HepG2 (cell line): ENCODE results near the gene BCAS1. TPM values are rescaled to one million over a fixed set of nuclear protein-coding genes. Genes with fewer than 3 reads are reported as not detected.
A peak's percentile ranks its signal among the peaks of the same experiment; 100 is the strongest.

ENCODE experiments used
- ATAC-seq: fragments of 200-7000 bp; cut with Tn5 transposase; 3 replicates; pipeline ENCODE4 v1.9.1; 2020; ENCODE audit warnings: mild to moderate bottlenecking, moderate library complexity
- BruUV-seq: library from RNA; stranded (reverse); fragments of 400-500 nt; replicated peaks from 2 replicates; lab custom pipeline; 2021; lab: Mats Ljungman, UMichigan
- CTCF ChIA-PET: fragments of 300-600 bp; formaldehyde crosslinking; extraction: SDS; loops from one replicate; lab custom pipeline; 2021; ENCODE audit warnings: low total read pairs, inconsistent platforms, low intra/inter-chr PET ratio; lab: Yijun Ruan, JAX
- POLR2A ChIA-PET: fragments of 350-600 bp; sonication (Branson Sonifier 250); formaldehyde crosslinking; loops from one replicate; lab custom pipeline; 2020; ENCODE audit warnings: antibody characterized with exemption, inconsistent platforms; lab: Yijun Ruan, JAX
- DNase-seq: peaks from one replicate; pipeline ENCODE4 v3.0.0-alpha.2; 2015; ENCODE audit warnings: low spot score
- FAIRE-seq: peaks from 3 replicates; lab custom pipeline; 2011; peaks lifted over from hg19 to GRCh38; lab: Jason Lieb, UNC
- H2AFZ ChIP-seq: one replicate; pipeline ENCODE4 v1.6.1; 2011; ENCODE audit warnings: low read length, inconsistent platforms
- H3K27ac ChIP-seq: fragments of 300-600 bp; 3 replicates; pipeline ENCODE4 v1.8.0; 2011; ENCODE audit warnings: mixed run types, mild to moderate bottlenecking, mixed read lengths, low read length, inconsistent platforms; ENCODE audit not compliant: insufficient read depth; ENCODE audit errors: extremely low read length
- H3K27me3 ChIP-seq, 2 experiments: fragments of 200-600 bp in 1 of 2; 2 replicates in 1 of 2; 3 replicates in 1 of 2; pipeline versions ENCODE4 v1.6.0 to v1.8.0; 2011; ENCODE audit warnings: low read length in 2 of 2, mild to moderate bottlenecking in 2 of 2, moderate library complexity in 2 of 2, inconsistent platforms in 1 of 2; ENCODE audit not compliant: insufficient read depth in 2 of 2, control insufficient read depth in 1 of 2
- H3K36me3 ChIP-seq, 2 experiments: fragments of 200-600 bp in 1 of 2; replicated peaks in 1 of 2; 2 replicates in 1 of 2; 3 replicates in 1 of 2; pipeline versions ENCODE4 v1.5.1 to v1.8.0; 2011; ENCODE audit warnings: low read length in 2 of 2, inconsistent platforms in 1 of 2; ENCODE audit not compliant: insufficient read depth in 2 of 2, control insufficient read depth in 1 of 2
- H3K4me1 ChIP-seq: 2 replicates; pipeline ENCODE4 v1.5.1; 2012; ENCODE audit warnings: low read length, inconsistent platforms; ENCODE audit not compliant: insufficient read depth
- H3K4me2 ChIP-seq: 2 replicates; pipeline ENCODE4 v1.6.0; 2011; ENCODE audit warnings: low read depth, low read length, inconsistent platforms
- H3K4me3 ChIP-seq, 3 experiments: fragments of 200-600 bp in 1 of 3; sonication (generic), shearing (Covaris generic) in 1 of 3; replicated peaks in 1 of 3; 2 replicates each; pipeline ENCODE4 v1.5.1; 2011 to 2016; ENCODE audit warnings: low read length in 3 of 3, inconsistent platforms in 2 of 3, low read depth in 2 of 3, mild to moderate bottlenecking in 2 of 3, control low read depth in 1 of 3, mixed read lengths in 1 of 3; ENCODE audit not compliant: insufficient read depth in 1 of 3
- H3K79me2 ChIP-seq: one replicate; pipeline ENCODE4 v1.6.1; 2011; ENCODE audit warnings: low read length, inconsistent platforms; ENCODE audit not compliant: insufficient read depth
- H3K9ac ChIP-seq: 2 replicates; pipeline ENCODE4 v1.6.0; 2011; ENCODE audit warnings: mild to moderate bottlenecking, low read depth, low read length, inconsistent platforms; ENCODE audit not compliant: insufficient read depth
- H3K9me3 ChIP-seq: 2 replicates; pipeline ENCODE4 v1.5.1; 2012; ENCODE audit warnings: mild to moderate bottlenecking, low read length
- H4K20me1 ChIP-seq: 2 replicates; pipeline ENCODE4 v1.6.0; 2011; ENCODE audit warnings: inconsistent platforms, mild to moderate bottlenecking, low read length, moderate library complexity; ENCODE audit not compliant: insufficient read depth
- CBX1 ChIP-seq: IDR thresholded peaks from one replicate; pipeline ENCODE4 v1.6.1; 2016; ENCODE audit warnings: antibody characterized with exemption, low read depth
- DNMT1 ChIP-seq: sonication (generic); formaldehyde crosslinking; IDR thresholded peaks from 2 replicates; pipeline ENCODE4 v1.5.1; 2020; ENCODE audit warnings: mild to moderate bottlenecking, missing genetic modification reagents
- E2F2 ChIP-seq: sonication (generic); formaldehyde crosslinking; IDR thresholded peaks from 2 replicates; pipeline ENCODE4 v1.4.0; 2020; ENCODE audit warnings: missing genetic modification reagents, borderline replicate concordance
- ETS1 ChIP-seq: sonication (generic); formaldehyde crosslinking; IDR thresholded peaks from 2 replicates; pipeline ENCODE4 v1.4.0; 2020; ENCODE audit warnings: missing genetic modification reagents
- FOXJ3 ChIP-seq: sonication (generic); formaldehyde crosslinking; IDR thresholded peaks from 2 replicates; pipeline ENCODE4 v1.4.0; 2020; ENCODE audit warnings: missing genetic modification reagents, mild to moderate bottlenecking, borderline replicate concordance
- IKZF4 ChIP-seq: sonication (generic); formaldehyde crosslinking; IDR thresholded peaks from 2 replicates; pipeline ENCODE4 v1.5.1; 2020; ENCODE audit warnings: borderline replicate concordance, mild to moderate bottlenecking, low read depth, missing genetic modification reagents; ENCODE audit errors: not compliant biosample characterization
- IRF1 ChIP-seq: sonication (generic); formaldehyde crosslinking; IDR thresholded peaks from 2 replicates; pipeline ENCODE4 v1.4.0; 2020; ENCODE audit warnings: low read depth, mild to moderate bottlenecking, missing genetic modification reagents
- IRX3 ChIP-seq: sonication (generic); formaldehyde crosslinking; IDR thresholded peaks from 2 replicates; pipeline ENCODE4 v1.8.1; 2023; ENCODE audit warnings: mild to moderate bottlenecking, low read depth, missing genetic modification reagents, borderline replicate concordance
- LBX2 ChIP-seq: sonication (generic); formaldehyde crosslinking; IDR thresholded peaks from 2 replicates; pipeline ENCODE4 v1.5.0; 2020; ENCODE audit warnings: missing genetic modification reagents, mild to moderate bottlenecking, borderline replicate concordance
- RAD21 ChIP-seq: fragments of 450-650 bp; formaldehyde crosslinking; IDR thresholded peaks from 2 replicates; pipeline ENCODE4 v1.5.0; 2020; ENCODE audit warnings: mild to moderate bottlenecking
- RORA ChIP-seq: sonication (generic); formaldehyde crosslinking; IDR thresholded peaks from 2 replicates; pipeline ENCODE4 v1.5.0; 2020; ENCODE audit warnings: mild to moderate bottlenecking, missing genetic modification reagents, moderate library complexity
- ZBTB1 ChIP-seq: sonication (generic); formaldehyde crosslinking; IDR thresholded peaks from 2 replicates; pipeline ENCODE4 v1.4.0; 2020; ENCODE audit warnings: missing genetic modification reagents, borderline replicate concordance
- ZNF225 ChIP-seq: sonication (generic); formaldehyde crosslinking; IDR thresholded peaks from 2 replicates; pipeline ENCODE4 v1.4.0; 2020; ENCODE audit warnings: mild to moderate bottlenecking, missing genetic modification reagents
- ZNF589 ChIP-seq: sonication (generic); formaldehyde crosslinking; conservative IDR thresholded peaks from 2 replicates; pipeline ENCODE4 v1.8.0; 2022; ENCODE audit warnings: mild to moderate bottlenecking, moderate library complexity, missing genetic modification reagents
- ZNF687 ChIP-seq: sonication (generic); formaldehyde crosslinking; IDR thresholded peaks from 2 replicates; pipeline ENCODE4 v1.5.1; 2020; ENCODE audit warnings: mild to moderate bottlenecking, missing genetic modification reagents, moderate library complexity
- ZSCAN25 ChIP-seq: sonication (generic); formaldehyde crosslinking; IDR thresholded peaks from 2 replicates; pipeline ENCODE4 v1.8.0; 2022; ENCODE audit warnings: mild to moderate bottlenecking, missing genetic modification reagents
- WGBS: methylation state at CpG from one replicate; pipeline ENCODE4 v1.1.6; 2017; ENCODE audit warnings: low lambda C conversion rate; 5-methylcytosine and 5-hydroxymethylcytosine counted together
- in situ Hi-C: cut with HindIII; loops from 2 replicates; pipeline ENCODE4 v1.10.0; 2017; ENCODE audit warnings: low pct_unique_long_range_greater_than_20kb; ENCODE audit not compliant: extremely low pct_ligation_motif_present
- intact Hi-C: fragments of 100-400 bp; cut with micrococcal nuclease; formaldehyde crosslinking; loops from one replicate; pipeline ENCODE4 v1.10.0; 2022; ENCODE audit not compliant: unreplicated experiment
- polyA plus RNA-seq, 8 experiments: library from polyadenylated mRNA; depleted of rRNA in 3 of 8; stranded (reverse) in 7 of 8; unstranded in 1 of 8; fragments of >200 nt; fragmentation: Illumina TruSeq in 4 of 8; extraction: Trizol in 4 of 8; gene quantifications; 2 replicates each; pipeline versions ENCODE4 v1.2.1 to v1.2.3, GENCODE V29; 2011 to 2016; ENCODE audit warnings: low read depth in 4 of 8, missing spikeins in 1 of 8, mixed read lengths in 1 of 8; ENCODE audit not compliant: insufficient read depth in 1 of 8
- total RNA-seq, 5 experiments: library from RNA; depleted of rRNA; stranded (reverse); fragments of >200 nt; fragmentation: Illumina TruSeq; extraction: Trizol; gene quantifications; 2 replicates each; pipeline ENCODE4 v1.2.3, GENCODE V29; 2016; ENCODE audit warnings: low read depth in 1 of 5

BCAS1 gene
- total and polyA plus RNA-seq, 2 of the 13 experiments (the other 11 are each of a cell fraction or from before 2014, with no cell fraction given), result 0.55 to 0.91 TPM

- intact Hi-C loops (no loop called here), in situ Hi-C loops (loop anchor here (5.0 kb wide), 1 partner anchor 115 kb away; no protein-coding TSS in a partner anchor)
- WGBS, result 59% methylated on average over 17 of the region's 17 CpGs
- Histone ChIP-seq H3K4me3 (no peak overlapping the region), H4K20me1 (no peaks in the 10 kb centered on the region), H3K36me3 (no peaks in the 10 kb centered on the region), H2AFZ (no peak overlapping the region), H3K9me3 (peaks cover 4% of the 10 kb centered on the region; the same call in 1 of the 2 replicates), H3K4me2 (no peak overlapping the region), H3K79me2 (no peaks in the 10 kb centered on the region), H3K9ac (no peak overlapping the region), H3K27ac (no peak overlapping the region), H3K27me3 (no peaks in the 10 kb centered on the region), H3K4me1 (peaks cover 41% of the 10 kb centered on the region)
- ATAC-seq, result no peak
- FAIRE-seq, result no peak
- ChIA-PET POLR2A (no interaction called here), CTCF (no interaction called here)
- no peak for DNase-seq
- no TSS peak for BruUV-seq
- no peak for TF ChIP-seq LBX2
- no peak for TF ChIP-seq IKZF4 (CRISPR knock-in tag)
- no peak for TF ChIP-seq IRF1 (CRISPR knock-in tag)
- TF ChIP-seq ZNF589 (CRISPR knock-in tag), result no peak
- no peak for TF ChIP-seq E2F2 (CRISPR knock-in tag)
- no peak for TF ChIP-seq ZBTB1 (CRISPR knock-in tag)
- TF ChIP-seq RAD21 (CRISPR knock-in tag), result no peak
- TF ChIP-seq ZNF225 (CRISPR knock-in tag), result peak; percentile 49; the same call in 1 of the 2 replicates
- TF ChIP-seq IRX3, result no peak
- TF ChIP-seq ETS1, result no peak
- TF ChIP-seq FOXJ3 (CRISPR knock-in tag), result no peak
- peak; percentile 38 for TF ChIP-seq ZNF687 (CRISPR knock-in tag)
- no peak for TF ChIP-seq DNMT1 (CRISPR knock-in tag)
- TF ChIP-seq ZSCAN25 (CRISPR knock-in tag), result no peak
- no peak for TF ChIP-seq RORA
- no peak for TF ChIP-seq CBX1
These were observed 122.7 kb downstream of the BCAS1 start for GRCh38 chr20:53947501-53948195.
